Panc1 (cell line): ENCODE results near the gene TNFRSF25. TPM values are rescaled to one million over a fixed set of nuclear protein-coding genes. Genes with fewer than 3 reads are reported as not detected.

Experiments
- ATAC-seq: fragments of 200-7000 bp; cut with Tn5 transposase; 2 replicates; pipeline ENCODE4 v1.9.1; 2020; ENCODE audit warnings: mild to moderate bottlenecking, moderate library complexity
- BruUV-seq: library from RNA; stranded (reverse); fragments of 400-500 nt; replicated peaks from 2 replicates; lab custom pipeline; 2021; lab: Mats Ljungman, UMichigan
- CTCF ChIA-PET: fragments of 300-600 bp; sonication (Branson Sonifier 250); formaldehyde crosslinking; loops from one replicate; lab custom pipeline; 2022; ENCODE audit warnings: antibody characterized with exemption; lab: Charles Lee
- POLR2A ChIA-PET: fragments of 300-600 bp; sonication (Branson Sonifier 250); formaldehyde crosslinking; loops from one replicate; lab custom pipeline; 2022; ENCODE audit warnings: antibody characterized with exemption; lab: Charles Lee
- DNase-seq: peaks from one replicate; pipeline ENCODE4 v3.0.0-alpha.2; 2010; ENCODE audit warnings: low read depth, low spot score
- H3K27ac ChIP-seq: 2 replicates; pipeline ENCODE4 v1.5.1; 2011; ENCODE audit warnings: mild to moderate bottlenecking, low read length, inconsistent platforms
- H3K27me3 ChIP-seq: fragments of 200-500 bp; sonication (Bioruptor generic); 2 replicates; pipeline ENCODE4 v1.6.0; 2014; ENCODE audit warnings: low read length, inconsistent platforms; ENCODE audit not compliant: control insufficient read depth, insufficient read depth
- H3K36me3 ChIP-seq: fragments of 200-500 bp; sonication (Bioruptor generic); 2 replicates; pipeline ENCODE4 v1.5.1; 2014; ENCODE audit warnings: inconsistent platforms, mild to moderate bottlenecking, low read length, moderate library complexity; ENCODE audit not compliant: control insufficient read depth, insufficient read depth
- H3K4me1 ChIP-seq: 2 replicates; pipeline ENCODE4 v1.5.1; 2011; ENCODE audit warnings: inconsistent platforms, mild to moderate bottlenecking, low read length, moderate library complexity; ENCODE audit not compliant: control insufficient read depth, insufficient read depth
- H3K4me3 ChIP-seq, 2 experiments: 2 replicates each; pipeline ENCODE4 v1.5.1; 2011 to 2012; ENCODE audit warnings: low read depth in 2 of 2, low read length in 2 of 2, mild to moderate bottlenecking in 2 of 2, inconsistent platforms in 1 of 2, moderate library complexity in 1 of 2
- H3K9me3 ChIP-seq: fragments of 200-500 bp; sonication (Bioruptor generic); 2 replicates; pipeline ENCODE4 v1.5.1; 2014; ENCODE audit warnings: low read depth, mild to moderate bottlenecking, inconsistent platforms, low read length, moderate library complexity; ENCODE audit not compliant: control insufficient read depth, insufficient read depth
- POLR2AphosphoS5 ChIP-seq: IDR thresholded peaks from 2 replicates; pipeline ENCODE4 v1.6.1; 2012; ENCODE audit warnings: mild to moderate bottlenecking, low read depth, low read length, moderate library complexity
- SIN3A ChIP-seq: IDR thresholded peaks from 2 replicates; pipeline ENCODE4 v1.6.1; 2012; ENCODE audit warnings: low read depth, mild to moderate bottlenecking, low read length, moderate library complexity, borderline replicate concordance; ENCODE audit not compliant: insufficient read depth
- TCF7L2 ChIP-seq: IDR thresholded peaks from 2 replicates; pipeline ENCODE4 v1.6.1; 2011; ENCODE audit warnings: mild to moderate bottlenecking, low read depth, low read length, inconsistent platforms
- in situ Hi-C: cut with HindIII; loops from 2 replicates; pipeline ENCODE4 v1.10.0; 2016; ENCODE audit warnings: low sequenced_read_pairs, low pct_unique_long_range_greater_than_20kb
- intact Hi-C: fragments of 100-400 bp; cut with micrococcal nuclease; formaldehyde crosslinking; loops from one replicate; pipeline ENCODE4 v1.10.0; 2022; ENCODE audit not compliant: unreplicated experiment
- total RNA-seq: library from RNA; stranded (reverse); gene quantifications from one replicate; pipeline ENCODE4 v1.2.1, GENCODE V29; 2021; ENCODE audit not compliant: unreplicated experiment
- TF ChIP-seq, protein P1 (sequence below): fragments of 450-650 bp; IDR thresholded peaks from 2 replicates; pipeline ENCODE4 v1.5.1; 2017; ENCODE audit warnings: mild to moderate bottlenecking
- TF ChIP-seq, protein P2 (sequence below), 2 experiments: IDR thresholded peaks; 2 replicates each; pipeline ENCODE4 v1.6.1; 2011 to 2012; ENCODE audit warnings: low read depth in 2 of 2, control low read depth in 1 of 2, low read length in 1 of 2, mild to moderate bottlenecking in 1 of 2, moderate library complexity in 1 of 2; ENCODE audit not compliant: insufficient read depth in 1 of 2

Gene TNFRSF25
- total RNA-seq, 1 experiment from 2014 or later, result 7.0 TPM

DNA sequence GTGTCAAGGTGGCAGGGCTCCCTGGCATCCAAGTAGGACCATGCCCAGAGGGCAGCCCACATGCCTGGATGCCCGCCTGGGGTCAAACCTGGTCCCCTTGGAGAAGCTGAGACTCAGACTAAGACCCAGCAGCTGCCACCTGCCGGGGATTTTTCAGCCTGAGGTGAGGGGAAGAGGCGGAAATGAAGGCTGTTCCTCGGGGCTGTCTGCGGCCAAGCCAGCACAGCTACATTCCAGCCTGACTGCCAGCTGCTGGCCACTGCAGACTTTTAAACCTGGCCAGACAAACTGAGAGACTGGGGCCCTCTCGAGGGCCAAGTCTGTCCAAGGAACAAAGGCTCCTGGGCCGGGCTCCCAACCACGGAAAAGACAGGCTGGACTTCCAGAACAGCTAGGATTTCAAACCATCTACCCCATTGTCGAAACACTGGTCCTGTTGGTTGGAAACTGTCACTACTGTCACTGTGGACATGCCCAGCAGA is 47.4 kb upstream of the TNFRSF25 start:
- Histone ChIP-seq H3K27me3 (no peaks in the 10 kb centered on the region), H3K27ac (no peak overlapping the region), H3K4me3 (no peak overlapping the region), H3K36me3 (no peaks in the 10 kb centered on the region), H3K9me3 (no peaks in the 10 kb centered on the region), H3K4me1 (peaks cover 4% of the 10 kb centered on the region)
- BruUV-seq, result no TSS peak
- TF ChIP-seq, protein P1, sequence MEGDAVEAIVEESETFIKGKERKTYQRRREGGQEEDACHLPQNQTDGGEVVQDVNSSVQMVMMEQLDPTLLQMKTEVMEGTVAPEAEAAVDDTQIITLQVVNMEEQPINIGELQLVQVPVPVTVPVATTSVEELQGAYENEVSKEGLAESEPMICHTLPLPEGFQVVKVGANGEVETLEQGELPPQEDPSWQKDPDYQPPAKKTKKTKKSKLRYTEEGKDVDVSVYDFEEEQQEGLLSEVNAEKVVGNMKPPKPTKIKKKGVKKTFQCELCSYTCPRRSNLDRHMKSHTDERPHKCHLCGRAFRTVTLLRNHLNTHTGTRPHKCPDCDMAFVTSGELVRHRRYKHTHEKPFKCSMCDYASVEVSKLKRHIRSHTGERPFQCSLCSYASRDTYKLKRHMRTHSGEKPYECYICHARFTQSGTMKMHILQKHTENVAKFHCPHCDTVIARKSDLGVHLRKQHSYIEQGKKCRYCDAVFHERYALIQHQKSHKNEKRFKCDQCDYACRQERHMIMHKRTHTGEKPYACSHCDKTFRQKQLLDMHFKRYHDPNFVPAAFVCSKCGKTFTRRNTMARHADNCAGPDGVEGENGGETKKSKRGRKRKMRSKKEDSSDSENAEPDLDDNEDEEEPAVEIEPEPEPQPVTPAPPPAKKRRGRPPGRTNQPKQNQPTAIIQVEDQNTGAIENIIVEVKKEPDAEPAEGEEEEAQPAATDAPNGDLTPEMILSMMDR, result no peak
- TF ChIP-seq TCF7L2 (no peak), SIN3A (no peak), POLR2AphosphoS5 (no peak)
- TF ChIP-seq, protein P2, sequence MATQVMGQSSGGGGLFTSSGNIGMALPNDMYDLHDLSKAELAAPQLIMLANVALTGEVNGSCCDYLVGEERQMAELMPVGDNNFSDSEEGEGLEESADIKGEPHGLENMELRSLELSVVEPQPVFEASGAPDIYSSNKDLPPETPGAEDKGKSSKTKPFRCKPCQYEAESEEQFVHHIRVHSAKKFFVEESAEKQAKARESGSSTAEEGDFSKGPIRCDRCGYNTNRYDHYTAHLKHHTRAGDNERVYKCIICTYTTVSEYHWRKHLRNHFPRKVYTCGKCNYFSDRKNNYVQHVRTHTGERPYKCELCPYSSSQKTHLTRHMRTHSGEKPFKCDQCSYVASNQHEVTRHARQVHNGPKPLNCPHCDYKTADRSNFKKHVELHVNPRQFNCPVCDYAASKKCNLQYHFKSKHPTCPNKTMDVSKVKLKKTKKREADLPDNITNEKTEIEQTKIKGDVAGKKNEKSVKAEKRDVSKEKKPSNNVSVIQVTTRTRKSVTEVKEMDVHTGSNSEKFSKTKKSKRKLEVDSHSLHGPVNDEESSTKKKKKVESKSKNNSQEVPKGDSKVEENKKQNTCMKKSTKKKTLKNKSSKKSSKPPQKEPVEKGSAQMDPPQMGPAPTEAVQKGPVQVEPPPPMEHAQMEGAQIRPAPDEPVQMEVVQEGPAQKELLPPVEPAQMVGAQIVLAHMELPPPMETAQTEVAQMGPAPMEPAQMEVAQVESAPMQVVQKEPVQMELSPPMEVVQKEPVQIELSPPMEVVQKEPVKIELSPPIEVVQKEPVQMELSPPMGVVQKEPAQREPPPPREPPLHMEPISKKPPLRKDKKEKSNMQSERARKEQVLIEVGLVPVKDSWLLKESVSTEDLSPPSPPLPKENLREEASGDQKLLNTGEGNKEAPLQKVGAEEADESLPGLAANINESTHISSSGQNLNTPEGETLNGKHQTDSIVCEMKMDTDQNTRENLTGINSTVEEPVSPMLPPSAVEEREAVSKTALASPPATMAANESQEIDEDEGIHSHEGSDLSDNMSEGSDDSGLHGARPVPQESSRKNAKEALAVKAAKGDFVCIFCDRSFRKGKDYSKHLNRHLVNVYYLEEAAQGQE (IDR thresholded peaks at IDR 0.05; ENCODE audit: insufficient read depth in 1 of 2, low read depth in 2 of 2, low read length in 1 of 2), result no peak
- in situ Hi-C loops, result no loop called here
- POLR2A ChIA-PET, result no interaction called here
- ATAC-seq (peak; percentile 26), DNase-seq (no peak)
- CTCF ChIA-PET, result no interaction called here
- intact Hi-C loops, result no loop called here

DNA sequence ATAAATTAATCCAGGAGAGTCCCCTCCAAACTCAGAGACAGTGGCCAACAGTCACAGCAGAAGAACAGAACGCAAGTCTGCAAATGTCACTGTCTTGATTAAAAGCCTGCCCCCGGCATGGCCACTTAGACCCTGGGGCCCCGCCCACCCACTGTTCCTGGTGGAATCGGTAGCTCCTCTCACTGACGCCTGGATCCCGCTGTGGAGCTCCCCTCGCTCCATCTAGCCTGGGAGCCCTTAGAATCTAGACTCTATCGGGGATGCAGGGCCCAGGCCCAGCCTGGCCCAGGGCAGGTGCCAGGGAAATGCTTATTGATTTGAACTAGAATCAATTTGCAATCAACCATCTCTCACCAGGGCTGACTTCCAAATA is 46.9 kb upstream of the TNFRSF25 start:
- no peak for TF ChIP-seq SIN3A
- TF ChIP-seq, protein P1, result no peak
- TF ChIP-seq POLR2AphosphoS5, result no peak
- TF ChIP-seq TCF7L2, result no peak
- TF ChIP-seq, protein P2 (IDR thresholded peaks at IDR 0.05; ENCODE audit: insufficient read depth in 1 of 2, low read depth in 2 of 2, low read length in 1 of 2), result no peak
- H3K4me3 ChIP-seq, result no peak overlapping the region
- no peak for DNase-seq
- intact Hi-C loops (no loop called here), in situ Hi-C loops (no loop called here)
- H3K36me3 ChIP-seq, result no peaks in the 10 kb centered on the region
- BruUV-seq, result no TSS peak
- H3K27me3 ChIP-seq, result no peaks in the 10 kb centered on the region
- H3K4me1 ChIP-seq, result peaks cover 4% of the 10 kb centered on the region
- no peaks in the 10 kb centered on the region for H3K9me3 ChIP-seq
- no peak overlapping the region for H3K27ac ChIP-seq
- POLR2A ChIA-PET, result no interaction called here
- CTCF ChIA-PET, result no interaction called here
- no peak for ATAC-seq
